ENCODE data around the gene BBS10. TPM values are rescaled to one million over a fixed set of nuclear protein-coding genes. Genes with fewer than 3 reads are reported as not detected.
"Not testable (repeated sequence)": the region's sequence is repeated elsewhere in the genome, so short reads cannot be mapped to it uniquely, and the experiment has no call there.

Gene BBS10
- total and polyA plus RNA-seq, 7 donors: 3.6 to 9.1 (median 5.5) TPM

DNA sequence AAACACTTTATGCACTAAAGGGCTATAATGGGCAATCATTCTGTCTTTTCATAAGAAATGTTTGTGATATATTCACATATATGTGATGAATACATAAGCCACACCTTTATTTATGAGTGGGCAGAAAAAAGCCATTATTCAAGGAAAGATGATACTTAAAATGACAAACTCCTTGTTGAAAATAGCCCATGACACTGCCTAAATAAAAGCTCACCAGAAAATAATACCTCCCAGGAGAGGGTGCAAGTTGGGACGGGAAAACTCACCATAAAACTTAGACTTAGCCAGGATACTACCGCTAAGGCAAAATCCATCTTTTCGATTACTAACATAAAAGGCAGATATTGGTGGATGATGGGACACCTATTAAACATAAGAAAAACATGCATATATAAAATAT lies 35.8 kb upstream of the BBS10 start:
- intact Hi-C loops (cut with DNase I): loop anchor here in 1 of 2 donors (10.0 kb wide), 1 partner anchor 201 kb away; no protein-coding TSS in a partner anchor
- Histone ChIP-seq H3K9me3 (no peaks in the 10 kb centered on the region), H3K4me1 (peaks cover 11% of the 10 kb centered on the region), H3K27ac (peak overlapping the region; percentile 43), H3K4me3 (no peak overlapping the region), H3K27me3 (ENCODE audit: insufficient read depth in 3 of 3, low read length in 2 of 3) (no peaks in the 10 kb centered on the region), H3K36me3 (ENCODE audit: insufficient read depth in 1 of 2, low read depth in 1 of 2) (peaks cover 0 to 73% of the 10 kb centered on the region in 2 donors)
- TF ChIP-seq, protein P1, sequence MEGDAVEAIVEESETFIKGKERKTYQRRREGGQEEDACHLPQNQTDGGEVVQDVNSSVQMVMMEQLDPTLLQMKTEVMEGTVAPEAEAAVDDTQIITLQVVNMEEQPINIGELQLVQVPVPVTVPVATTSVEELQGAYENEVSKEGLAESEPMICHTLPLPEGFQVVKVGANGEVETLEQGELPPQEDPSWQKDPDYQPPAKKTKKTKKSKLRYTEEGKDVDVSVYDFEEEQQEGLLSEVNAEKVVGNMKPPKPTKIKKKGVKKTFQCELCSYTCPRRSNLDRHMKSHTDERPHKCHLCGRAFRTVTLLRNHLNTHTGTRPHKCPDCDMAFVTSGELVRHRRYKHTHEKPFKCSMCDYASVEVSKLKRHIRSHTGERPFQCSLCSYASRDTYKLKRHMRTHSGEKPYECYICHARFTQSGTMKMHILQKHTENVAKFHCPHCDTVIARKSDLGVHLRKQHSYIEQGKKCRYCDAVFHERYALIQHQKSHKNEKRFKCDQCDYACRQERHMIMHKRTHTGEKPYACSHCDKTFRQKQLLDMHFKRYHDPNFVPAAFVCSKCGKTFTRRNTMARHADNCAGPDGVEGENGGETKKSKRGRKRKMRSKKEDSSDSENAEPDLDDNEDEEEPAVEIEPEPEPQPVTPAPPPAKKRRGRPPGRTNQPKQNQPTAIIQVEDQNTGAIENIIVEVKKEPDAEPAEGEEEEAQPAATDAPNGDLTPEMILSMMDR (IDR thresholded peaks at IDR 0.05): no peak
- no peak for DNase-seq
- ATAC-seq: peak; percentile 70 to 90 (median 76)
- 67 to 77% (median 72%) methylated on average over 3 of the region's 3 CpGs for WGBS, 3 donors

- Histone ChIP-seq H3K36me3 (ENCODE audit: insufficient read depth in 1 of 2, low read depth in 1 of 2) (peaks cover 0 to 75% of the 10 kb centered on the region in 2 donors), H3K4me3 (no peak overlapping the region), H3K27me3 (ENCODE audit: insufficient read depth in 3 of 3, low read length in 2 of 3) (no peaks in the 10 kb centered on the region), H3K4me1 (peaks cover 6% of the 10 kb centered on the region), H3K27ac (no peak overlapping the region), H3K9me3 (no peaks in the 10 kb centered on the region)
- intact Hi-C loops (cut with DNase I): no loop called here
- DNase-seq (no peak), ATAC-seq (no peak)
- WGBS, 3 donors: 94 to 100% (median 98%) methylated on average over 1 of the region's 1 CpG
- TF ChIP-seq, protein P1 (IDR thresholded peaks at IDR 0.05): no peak
These were observed 31.0 kb upstream of the BBS10 start for GRCh38 chr12:76379261-76379660.

GRCh38 chr12:76376876-76377275 lies 28.7 kb upstream of the BBS10 start:
- H3K4me1 ChIP-seq; DNase-seq; ATAC-seq; H3K27ac ChIP-seq; intact Hi-C loops (cut with DNase I); H3K9me3 ChIP-seq; H3K27me3 ChIP-seq (ENCODE audit: insufficient read depth in 3 of 3, low read length in 2 of 3); H3K4me3 ChIP-seq: not testable (repeated sequence)
- H3K36me3 ChIP-seq (ENCODE audit: insufficient read depth in 1 of 2, low read depth in 1 of 2): peaks cover 0 to 88% of the 10 kb centered on the region in 2 donors
- WGBS, 3 donors: 100% methylated on average over 1 of the region's 1 CpG

DNA sequence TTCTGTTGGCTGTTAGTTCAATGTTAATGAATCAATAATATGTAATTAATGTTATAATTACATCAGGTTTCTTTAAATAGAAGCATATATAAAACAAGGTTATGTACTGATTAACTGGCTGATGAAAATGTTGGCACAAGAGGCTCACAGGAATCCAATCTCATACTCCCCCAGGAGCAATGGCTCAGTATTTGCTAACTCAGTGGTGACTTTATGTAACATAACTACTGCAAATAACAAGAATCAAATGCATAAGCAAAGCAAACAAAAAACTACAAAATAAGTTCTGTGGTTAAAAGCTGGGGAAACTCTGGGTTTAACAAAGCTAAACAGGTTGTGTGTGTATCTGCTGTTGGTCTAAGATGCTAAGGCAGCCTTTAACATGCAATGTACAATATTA lies 27.7 kb upstream of the BBS10 start:
- intact Hi-C loops (cut with DNase I): no loop called here
- ATAC-seq: no peak
- Histone ChIP-seq H3K9me3 (no peaks in the 10 kb centered on the region), H3K4me1 (no peaks in the 10 kb centered on the region), H3K4me3 (no peak overlapping the region), H3K27ac (no peak overlapping the region), H3K27me3 (ENCODE audit: insufficient read depth in 3 of 3, low read length in 2 of 3) (no peaks in the 10 kb centered on the region), H3K36me3 (ENCODE audit: insufficient read depth in 1 of 2, low read depth in 1 of 2) (peaks cover 0 to 98% of the 10 kb centered on the region in 2 donors)
- no peak for DNase-seq
- TF ChIP-seq, protein P1 (IDR thresholded peaks at IDR 0.05): no peak

GRCh38 chr12:76375470-76375869 lies 27.3 kb upstream of the BBS10 start:
- no peak for ATAC-seq
- no peak overlapping the region for H3K4me3 ChIP-seq
- no peaks in the 10 kb centered on the region for H3K27me3 ChIP-seq (ENCODE audit: insufficient read depth in 3 of 3, low read length in 2 of 3)
- H3K36me3 ChIP-seq (ENCODE audit: insufficient read depth in 1 of 2, low read depth in 1 of 2): peaks cover 0 to 99% of the 10 kb centered on the region in 2 donors
- 94 to 100% (median 97%) methylated on average over 1 of the region's 1 CpG for WGBS, 3 donors
- no peak overlapping the region for H3K27ac ChIP-seq
- TF ChIP-seq, protein P1 (IDR thresholded peaks at IDR 0.05): no peak
- no peaks in the 10 kb centered on the region for H3K4me1 ChIP-seq
- DNase-seq: no peak
- intact Hi-C loops (cut with DNase I): no loop called here
- no peaks in the 10 kb centered on the region for H3K9me3 ChIP-seq

All from psoas muscle (tissue), 8 donors.